Esophagus squamous epithelium (tissue), 4 donors: ENCODE measurements around the gene XCL2.

Source experiments
- POLR2A ChIP-seq, 4 donors: fragments of 450-650 bp; IDR thresholded peaks; one replicate each; pipeline ENCODE4 v1.6.1; 2017; ENCODE audit warnings: antibody characterized with exemption in 4 of 4, mild to moderate bottlenecking in 4 of 4, moderate library complexity in 3 of 4
- TF ChIP-seq, protein P1 (sequence below), 6 experiments: fragments of 450-650 bp in 4 of 6; fragments of 200-600 bp in 2 of 6; sonication (generic) in 2 of 6; IDR thresholded peaks; one replicate each; pipeline ENCODE4 v1.5.1; 2016 to 2019; ENCODE audit warnings: antibody characterized with exemption in 6 of 6, mild to moderate bottlenecking in 4 of 6, moderate library complexity in 4 of 6

DNA sequence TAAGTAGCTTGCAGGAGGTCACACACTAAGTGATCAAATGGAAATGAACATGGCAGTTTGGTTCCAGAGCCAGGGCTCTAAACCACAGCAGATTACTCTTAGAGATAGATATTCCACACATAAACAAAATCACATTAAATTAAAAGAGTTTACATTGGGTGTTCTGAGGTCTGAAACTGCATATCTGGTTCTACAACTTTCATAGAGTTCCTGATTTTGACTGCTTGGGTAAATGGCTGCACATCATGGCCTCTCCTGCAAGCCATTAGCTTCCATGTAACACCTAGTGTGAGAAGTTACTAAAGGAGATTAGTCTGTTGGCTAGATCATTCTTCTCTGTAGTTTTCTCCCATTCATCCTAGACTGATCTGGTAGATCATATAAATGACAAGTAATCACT is 12.8 kb upstream of the XCL2 start:
- TF ChIP-seq, protein P1, sequence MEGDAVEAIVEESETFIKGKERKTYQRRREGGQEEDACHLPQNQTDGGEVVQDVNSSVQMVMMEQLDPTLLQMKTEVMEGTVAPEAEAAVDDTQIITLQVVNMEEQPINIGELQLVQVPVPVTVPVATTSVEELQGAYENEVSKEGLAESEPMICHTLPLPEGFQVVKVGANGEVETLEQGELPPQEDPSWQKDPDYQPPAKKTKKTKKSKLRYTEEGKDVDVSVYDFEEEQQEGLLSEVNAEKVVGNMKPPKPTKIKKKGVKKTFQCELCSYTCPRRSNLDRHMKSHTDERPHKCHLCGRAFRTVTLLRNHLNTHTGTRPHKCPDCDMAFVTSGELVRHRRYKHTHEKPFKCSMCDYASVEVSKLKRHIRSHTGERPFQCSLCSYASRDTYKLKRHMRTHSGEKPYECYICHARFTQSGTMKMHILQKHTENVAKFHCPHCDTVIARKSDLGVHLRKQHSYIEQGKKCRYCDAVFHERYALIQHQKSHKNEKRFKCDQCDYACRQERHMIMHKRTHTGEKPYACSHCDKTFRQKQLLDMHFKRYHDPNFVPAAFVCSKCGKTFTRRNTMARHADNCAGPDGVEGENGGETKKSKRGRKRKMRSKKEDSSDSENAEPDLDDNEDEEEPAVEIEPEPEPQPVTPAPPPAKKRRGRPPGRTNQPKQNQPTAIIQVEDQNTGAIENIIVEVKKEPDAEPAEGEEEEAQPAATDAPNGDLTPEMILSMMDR (IDR thresholded peaks at IDR 0.05) = no peak
- no peak for TF ChIP-seq POLR2A (IDR thresholded peaks at IDR 0.05)
